Measurements from ENCODE around the gene BTG4.

Gene BTG4

GRCh38 chr11:111500481-111500880 lies 11.7 kb downstream of the BTG4 start:
- in situ Hi-C loops (cut with MboI; ENCODE audit: low sequenced_read_pairs), result no loop called here

- in situ Hi-C loops (cut with MboI; ENCODE audit: low sequenced_read_pairs), result no loop called here
These were observed 12.7 kb downstream of the BTG4 start for GRCh38 chr11:111499483-111499882.

- in situ Hi-C loops (cut with MboI; ENCODE audit: low sequenced_read_pairs), result no loop called here
These were observed 18.1 kb downstream of the BTG4 start for GRCh38 chr11:111494040-111494439.

- in situ Hi-C loops (cut with MboI; ENCODE audit: low sequenced_read_pairs), result no loop called here
These were observed 21.7 kb downstream of the BTG4 start for GRCh38 chr11:111490496-111490895.

- in situ Hi-C loops (cut with MboI; ENCODE audit: low sequenced_read_pairs), result no loop called here
These were observed 28.8 kb downstream of the BTG4 start for GRCh38 chr11:111483431-111483830.

GRCh38 chr11:111479666-111480065 lies 32.5 kb downstream of the BTG4 start:
- in situ Hi-C loops (cut with MboI; ENCODE audit: low sequenced_read_pairs), result no loop called here

GRCh38 chr11:111477898-111478297 lies 34.3 kb downstream of the BTG4 start:
- in situ Hi-C loops (cut with MboI; ENCODE audit: low sequenced_read_pairs), result no loop called here

- in situ Hi-C loops (cut with MboI; ENCODE audit: low sequenced_read_pairs), result no loop called here
These were observed 35.2 kb downstream of the BTG4 start for GRCh38 chr11:111476956-111477355.

- in situ Hi-C loops (cut with MboI; ENCODE audit: low sequenced_read_pairs), result no loop called here
These were observed 35.8 kb downstream of the BTG4 start for GRCh38 chr11:111476366-111476765.

- in situ Hi-C loops (cut with MboI; ENCODE audit: low sequenced_read_pairs), result no loop called here
These were observed 37.8 kb downstream of the BTG4 start for GRCh38 chr11:111474432-111474831.

- in situ Hi-C loops (cut with MboI; ENCODE audit: low sequenced_read_pairs), result no loop called here
These were observed 40.0 kb downstream of the BTG4 start for GRCh38 chr11:111472228-111472627.

GRCh38 chr11:111469200-111469599 lies 43.0 kb downstream of the BTG4 start:
- in situ Hi-C loops (cut with MboI; ENCODE audit: low sequenced_read_pairs), result no loop called here

- in situ Hi-C loops (cut with MboI; ENCODE audit: low sequenced_read_pairs), result no loop called here
These were observed 45.6 kb downstream of the BTG4 start for GRCh38 chr11:111466615-111467014.

GRCh38 chr11:111465400-111465799 lies 46.8 kb downstream of the BTG4 start:
- in situ Hi-C loops (cut with MboI; ENCODE audit: low sequenced_read_pairs), result no loop called here

- in situ Hi-C loops (cut with MboI; ENCODE audit: low sequenced_read_pairs), result no loop called here
These were observed 48.9 kb downstream of the BTG4 start for GRCh38 chr11:111463276-111463675.

- in situ Hi-C loops (cut with MboI; ENCODE audit: low sequenced_read_pairs), result no loop called here
These were observed 49.9 kb downstream of the BTG4 start for GRCh38 chr11:111462329-111462728.

- in situ Hi-C loops (cut with MboI; ENCODE audit: low sequenced_read_pairs), result no loop called here
These were observed 50.5 kb downstream of the BTG4 start for GRCh38 chr11:111461460-111462235.

GRCh38 chr11:111460856-111461255 lies 51.3 kb downstream of the BTG4 start:
- in situ Hi-C loops (cut with MboI; ENCODE audit: low sequenced_read_pairs), result no loop called here

- in situ Hi-C loops (cut with MboI; ENCODE audit: low sequenced_read_pairs), result no loop called here
These were observed 51.8 kb downstream of the BTG4 start for GRCh38 chr11:111460340-111460739.

- in situ Hi-C loops (cut with MboI; ENCODE audit: low sequenced_read_pairs), result no loop called here
These were observed 52.5 kb downstream of the BTG4 start for GRCh38 chr11:111459506-111460270.

- in situ Hi-C loops (cut with MboI; ENCODE audit: low sequenced_read_pairs), result no loop called here
These were observed 54.3 kb downstream of the BTG4 start for GRCh38 chr11:111457731-111458368.
